ENCODE data around the gene ARHGDIB. TPM values are rescaled to one million over a fixed set of nuclear protein-coding genes. Genes with fewer than 3 reads are reported as not detected.

ARHGDIB gene
- total RNA-seq, 1 donor from 2014 or later = 136 TPM

DNA sequence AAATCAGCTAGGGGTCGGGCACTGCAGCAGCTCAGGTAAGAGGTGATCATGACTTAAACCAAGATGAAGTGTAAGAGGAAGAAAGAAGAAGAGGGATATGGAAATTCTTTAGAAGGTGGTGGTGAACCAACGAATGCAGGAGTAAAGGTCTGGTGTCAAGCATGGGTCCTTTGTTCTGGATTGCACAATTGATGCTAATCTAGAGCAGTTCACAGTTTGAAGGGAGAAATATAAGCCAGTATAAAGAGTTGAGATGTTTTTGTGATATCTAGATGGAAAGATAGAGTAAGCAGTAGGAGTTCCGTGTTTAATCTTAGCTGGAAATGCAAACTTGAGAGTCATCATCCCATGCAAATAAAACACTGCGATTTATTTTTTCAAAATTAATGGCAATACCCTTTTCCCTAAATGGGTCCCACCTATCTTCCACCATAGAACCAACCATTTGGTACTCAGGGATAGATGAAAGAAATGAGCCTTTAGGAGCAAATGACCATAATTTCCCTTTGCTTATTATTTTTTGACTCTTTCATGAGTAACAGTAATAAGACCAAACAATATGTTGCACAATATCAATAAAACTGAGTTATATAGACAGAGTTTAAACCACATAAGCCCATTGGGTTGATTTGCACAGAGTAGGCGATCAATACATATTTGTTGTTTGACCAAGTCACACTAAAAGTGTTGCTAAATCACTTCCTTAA is 60.7 kb downstream of the ARHGDIB start:
- no peak for DNase-seq (ENCODE audit: low spot score)

DNA sequence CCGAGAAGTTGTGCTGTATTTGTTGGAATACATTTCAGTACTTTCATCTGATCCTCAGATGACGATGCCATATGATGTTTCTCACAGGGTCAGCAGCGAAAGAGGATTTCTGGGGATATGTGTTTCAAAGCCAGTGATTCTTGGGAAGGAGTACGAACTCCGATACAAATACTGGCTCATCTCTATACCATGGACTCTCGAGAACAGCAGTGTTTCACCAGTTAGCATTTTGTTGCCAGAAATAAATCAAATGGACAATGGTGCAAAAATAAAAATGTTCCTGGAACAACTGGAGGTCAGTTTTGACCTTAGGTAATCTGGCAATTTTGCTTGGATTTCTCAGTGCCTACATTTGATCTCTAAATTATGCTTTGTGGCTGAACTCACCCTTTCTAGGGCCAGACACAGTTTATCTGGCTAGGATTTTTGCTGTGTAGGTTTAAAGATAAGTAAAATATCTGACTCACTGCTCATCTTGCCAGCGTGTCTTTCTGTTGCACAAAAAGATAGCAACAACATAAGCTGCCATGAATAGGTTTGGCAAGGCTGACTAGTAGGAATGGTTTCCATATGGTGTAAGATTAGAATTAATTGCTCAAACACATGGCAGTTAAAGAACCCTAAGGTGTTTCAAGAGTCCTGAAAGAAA is 64.8 kb downstream of the ARHGDIB start:
- no peak for DNase-seq (ENCODE audit: low spot score)

DNA sequence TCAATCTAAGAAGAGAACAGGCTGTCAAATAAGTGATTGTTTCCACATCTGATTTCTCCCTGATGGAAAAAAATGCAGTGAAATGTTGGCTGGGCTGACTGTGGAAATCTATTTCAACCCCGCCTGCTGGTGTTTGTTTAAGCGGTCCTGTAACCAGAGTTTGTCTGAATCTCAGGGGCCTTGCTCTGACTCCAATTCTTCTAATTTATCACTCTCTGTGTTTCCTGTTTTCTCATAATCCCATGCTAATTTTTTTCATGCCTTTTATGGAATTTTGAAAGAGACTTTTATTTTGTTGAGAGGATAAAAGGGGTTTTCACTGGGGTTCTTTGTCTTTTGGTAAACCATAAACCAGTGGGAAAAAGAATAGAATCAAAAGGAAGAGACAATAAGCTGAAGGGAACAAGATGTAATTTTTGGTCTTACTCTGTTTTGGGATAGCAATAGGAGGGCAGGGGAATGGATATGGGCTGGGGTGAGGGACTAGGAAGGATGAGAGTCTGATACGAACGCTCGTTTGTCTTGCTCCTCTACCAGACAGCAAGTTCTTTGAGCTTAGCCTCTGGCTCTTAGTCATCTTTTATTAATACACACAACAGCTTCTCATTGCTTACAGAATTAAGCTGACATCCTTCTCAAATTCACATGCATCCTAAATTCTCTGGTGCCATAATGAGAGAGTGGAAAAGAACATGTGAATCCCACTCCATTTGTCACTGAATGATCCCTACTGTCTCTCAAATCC is 67.7 kb downstream of the ARHGDIB start:
- no peak for DNase-seq (ENCODE audit: low spot score)

DNA sequence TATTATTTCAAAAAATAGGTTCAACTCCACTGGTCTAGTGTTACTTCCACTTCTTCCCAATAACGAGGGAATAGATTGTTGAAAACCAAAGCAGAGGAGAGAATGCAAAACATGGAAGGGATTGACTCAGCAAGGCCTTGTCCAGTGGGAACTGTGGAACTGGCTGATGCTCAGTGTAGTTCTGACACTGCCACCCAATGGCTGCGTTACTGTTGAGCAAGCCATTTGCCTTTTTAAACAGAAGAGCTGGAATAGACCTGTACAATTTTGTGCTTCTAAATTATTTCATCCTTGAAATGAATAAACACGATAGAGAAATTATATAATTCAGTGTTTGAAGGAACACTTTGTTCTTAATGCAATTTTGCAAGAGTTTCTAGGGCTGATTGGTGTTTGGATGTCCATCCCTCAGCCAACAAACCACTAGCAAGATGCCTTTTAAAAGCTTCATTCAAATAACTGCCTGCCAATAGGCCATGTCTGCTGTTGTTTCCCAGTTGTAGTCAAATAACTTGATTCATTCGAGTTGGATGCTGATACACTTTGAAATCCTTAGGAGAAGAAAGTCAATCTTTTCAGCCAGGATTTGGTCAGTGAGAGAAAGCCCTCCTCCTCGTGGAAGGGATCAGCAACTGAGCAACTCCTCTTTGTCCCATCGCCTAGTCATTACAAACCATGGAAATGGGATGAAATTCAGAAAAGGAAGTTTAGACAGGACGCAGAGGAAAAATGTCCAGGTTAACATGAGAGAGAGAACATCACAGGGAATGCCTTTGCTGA is 68.5 kb downstream of the ARHGDIB start:
- DNase-seq (ENCODE audit: low spot score) = no peak

Other genes starting within 250 kb of the ARHGDIB start
- gene WBP11, start 158.1 kb downstream of the ARHGDIB start, total RNA-seq = 45.4 TPM
- gene C12orf60, start 157.9 kb downstream of the ARHGDIB start, total RNA-seq = 0.51 TPM
- not detected for gene SMCO3, start 147.4 kb downstream of the ARHGDIB start, total RNA-seq
- 1.6 TPM for gene ART4, start 118.1 kb downstream of the ARHGDIB start, total RNA-seq
- gene MGP, start 75.7 kb downstream of the ARHGDIB start, total RNA-seq = 2,401 TPM
- 0.87 TPM for gene ERP27, start 23.1 kb downstream of the ARHGDIB start, total RNA-seq
- not detected for gene PDE6H, start 11.4 kb upstream of the ARHGDIB start, total RNA-seq

Measured in mesenteric fat pad (tissue), 1 donor.